Ecto neural progenitor cell (in vitro differentiated cells): ENCODE results near the gene GRIK4.
A peak's percentile ranks its signal among the peaks of the same experiment; 100 is the strongest.

Experiments used
- DNase-seq: peaks from one replicate; pipeline ENCODE4 v3.0.0-alpha.2; 2018; ENCODE audit warnings: low spot score

The GRIK4 gene

GRCh38 chr11:120547811-120548681 is 36.5 kb downstream of the GRIK4 start:
- DNase-seq, result no peak

GRCh38 chr11:120548682-120549209 is 37.2 kb downstream of the GRIK4 start:
- no peak for DNase-seq

DNA sequence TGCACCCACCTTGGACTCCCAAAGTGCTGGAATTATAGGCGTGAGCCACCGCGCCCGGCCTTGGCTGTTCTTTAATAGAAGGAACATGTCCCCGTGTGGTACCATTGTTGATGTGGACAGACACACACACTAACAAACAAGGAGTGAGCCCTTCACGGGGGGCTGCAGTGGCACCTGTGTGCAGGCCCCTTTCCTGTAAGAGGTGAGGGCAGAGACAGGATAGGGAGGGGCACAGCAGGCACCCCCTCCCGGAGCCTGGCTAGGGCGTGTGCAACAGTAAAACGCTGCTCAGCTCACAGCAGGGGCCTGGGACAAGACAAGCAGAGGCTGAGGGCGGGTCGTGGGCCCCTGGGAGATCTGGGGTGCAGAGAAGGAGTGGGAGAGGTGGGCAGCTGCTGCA is 37.8 kb downstream of the GRIK4 start:
- DNase-seq, result no peak

- DNase-seq, result no peak
These were observed 38.5 kb downstream of the GRIK4 start for GRCh38 chr11:120550007-120550406.

GRCh38 chr11:120551191-120551590 is 39.6 kb downstream of the GRIK4 start:
- DNase-seq, result no peak

GRCh38 chr11:120554766-120555432 is 43.4 kb downstream of the GRIK4 start:
- no peak for DNase-seq

DNA sequence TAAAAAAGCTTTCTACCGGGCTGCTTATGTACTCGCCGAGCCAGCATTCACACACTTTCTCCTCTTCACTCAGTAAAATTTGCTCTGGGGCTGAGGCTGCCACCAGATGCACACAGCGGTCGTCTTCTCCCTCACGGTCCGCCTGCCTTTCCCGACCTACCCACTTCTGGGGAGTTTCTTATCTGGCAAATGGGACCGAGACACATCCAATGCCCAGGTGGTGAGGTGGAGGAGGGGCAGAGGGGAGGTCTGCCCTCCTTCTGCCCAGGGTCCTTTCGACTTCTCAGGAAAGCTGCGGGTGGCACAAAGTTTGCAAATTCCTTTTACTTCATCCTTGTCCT is 43.9 kb downstream of the GRIK4 start:
- DNase-seq, result no peak

DNA sequence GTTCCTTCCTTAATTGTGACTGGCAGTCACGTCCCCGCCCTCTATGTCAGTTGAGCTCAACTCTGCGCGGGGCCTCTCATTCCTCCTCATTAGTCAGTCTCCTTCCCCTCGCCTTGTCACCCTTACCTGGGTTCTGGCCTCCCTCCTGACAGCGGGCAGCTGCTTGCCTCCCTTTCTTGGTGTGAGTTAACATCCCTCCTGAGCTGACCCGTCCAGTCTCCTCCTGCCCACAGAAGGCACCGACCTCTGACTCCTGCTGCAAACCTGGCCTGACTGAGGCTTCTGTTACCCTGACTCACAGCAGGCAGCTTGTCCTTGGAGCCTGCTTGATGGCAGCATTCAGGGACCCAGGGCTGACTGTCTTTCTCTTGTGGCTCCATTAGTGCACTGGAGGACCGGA is 45.2 kb downstream of the GRIK4 start:
- DNase-seq, result no peak

DNA sequence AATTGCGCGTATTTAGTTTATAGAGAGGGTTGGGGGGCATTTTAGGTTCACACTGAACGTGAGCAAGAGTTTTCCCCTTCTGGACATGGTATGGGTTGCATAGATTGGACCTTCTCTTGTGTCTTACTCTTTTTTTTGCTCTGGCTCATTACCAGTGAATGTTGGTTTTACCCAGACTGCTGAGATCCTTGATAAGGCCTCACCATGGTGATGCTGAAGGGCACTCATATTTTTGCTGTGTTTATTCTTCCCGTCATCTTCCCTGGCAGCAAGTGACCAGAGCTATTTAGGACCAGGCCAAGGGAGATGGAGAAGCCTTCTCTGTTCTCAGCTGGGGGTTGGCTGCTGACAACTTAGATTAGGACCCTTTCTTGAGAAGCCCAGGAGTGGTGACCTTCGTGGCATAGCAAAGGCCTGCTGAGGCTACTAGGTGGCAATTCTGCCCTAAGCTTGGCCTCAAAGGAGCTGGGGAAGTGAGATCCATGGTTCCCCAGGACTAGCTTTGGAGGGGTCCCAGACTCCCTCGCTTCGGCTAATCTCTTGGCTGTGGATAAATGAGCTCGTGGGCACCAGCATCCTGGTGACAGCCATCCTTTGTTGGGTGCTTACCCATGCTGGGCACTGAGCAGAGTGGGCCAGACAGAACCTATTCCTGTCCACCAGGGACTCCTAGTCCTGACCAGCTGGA is 47.3 kb downstream of the GRIK4 start:
- DNase-seq, result no peak

DNA sequence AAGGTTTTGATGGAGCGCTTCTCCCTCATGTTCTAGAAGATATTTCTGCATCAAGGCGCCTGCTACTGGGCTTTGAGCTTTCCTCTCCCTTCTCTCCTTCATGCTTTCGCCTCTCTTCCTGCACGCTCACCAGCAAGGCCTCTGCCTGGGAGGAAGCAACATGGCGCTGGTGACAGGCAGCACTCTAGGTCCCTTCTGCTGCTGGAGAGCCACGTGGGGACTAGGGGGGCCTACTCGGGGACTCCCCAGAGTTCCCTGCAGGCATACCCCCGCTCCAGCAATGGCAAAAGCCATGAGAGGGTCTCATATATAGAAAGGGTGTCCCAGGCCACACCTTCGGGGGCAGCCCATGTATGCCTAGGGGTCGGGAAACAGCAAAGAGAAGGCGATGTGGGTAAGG is 49.7 kb downstream of the GRIK4 start:
- peak; percentile 34 for DNase-seq

GRCh38 chr11:120562806-120563425 is 51.4 kb downstream of the GRIK4 start:
- peak; percentile 43 for DNase-seq

DNA sequence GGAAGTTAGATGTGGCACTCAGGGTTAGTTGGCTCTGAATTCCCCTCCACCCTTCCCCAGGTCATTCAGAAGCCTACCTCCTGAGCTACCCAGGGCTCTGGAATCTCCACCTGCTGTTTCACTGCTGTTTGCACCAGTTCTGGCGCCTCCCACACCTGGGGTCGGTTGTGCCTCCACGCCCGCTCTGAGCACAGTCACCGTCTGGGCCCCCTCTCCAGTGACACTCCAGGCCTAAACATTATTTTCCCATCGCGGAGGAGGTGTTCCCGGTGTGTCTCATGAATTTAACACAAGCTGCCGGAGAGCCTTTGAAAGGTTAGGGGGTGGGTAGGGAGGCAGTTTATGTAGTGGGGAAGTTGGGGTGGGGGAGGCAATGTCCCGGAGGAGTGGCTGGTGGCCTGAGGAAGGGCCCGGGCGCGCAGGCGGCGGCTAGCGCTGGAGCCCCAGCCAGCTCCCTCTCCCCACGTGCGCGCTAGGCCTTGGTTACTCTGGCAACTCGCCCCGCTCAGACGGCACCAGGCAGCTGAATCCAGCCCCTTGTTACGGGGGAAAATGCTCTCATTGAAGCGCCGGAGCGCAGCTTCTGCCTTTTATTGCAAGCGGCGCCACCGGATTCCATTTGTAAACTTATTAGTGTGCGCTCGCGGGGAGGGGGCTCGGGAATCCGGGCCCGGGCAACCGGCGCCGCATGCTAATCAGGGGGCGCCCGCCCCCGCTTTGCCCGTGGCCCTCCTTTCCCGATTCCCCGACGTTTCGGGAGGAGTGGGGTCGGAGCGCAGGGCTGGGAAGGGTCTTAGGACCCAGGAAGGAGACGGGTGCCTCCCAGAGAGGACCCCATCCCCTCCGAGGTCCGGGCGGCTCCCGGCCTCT is 52.4 kb downstream of the GRIK4 start:
- DNase-seq, result peak; percentile 79

DNA sequence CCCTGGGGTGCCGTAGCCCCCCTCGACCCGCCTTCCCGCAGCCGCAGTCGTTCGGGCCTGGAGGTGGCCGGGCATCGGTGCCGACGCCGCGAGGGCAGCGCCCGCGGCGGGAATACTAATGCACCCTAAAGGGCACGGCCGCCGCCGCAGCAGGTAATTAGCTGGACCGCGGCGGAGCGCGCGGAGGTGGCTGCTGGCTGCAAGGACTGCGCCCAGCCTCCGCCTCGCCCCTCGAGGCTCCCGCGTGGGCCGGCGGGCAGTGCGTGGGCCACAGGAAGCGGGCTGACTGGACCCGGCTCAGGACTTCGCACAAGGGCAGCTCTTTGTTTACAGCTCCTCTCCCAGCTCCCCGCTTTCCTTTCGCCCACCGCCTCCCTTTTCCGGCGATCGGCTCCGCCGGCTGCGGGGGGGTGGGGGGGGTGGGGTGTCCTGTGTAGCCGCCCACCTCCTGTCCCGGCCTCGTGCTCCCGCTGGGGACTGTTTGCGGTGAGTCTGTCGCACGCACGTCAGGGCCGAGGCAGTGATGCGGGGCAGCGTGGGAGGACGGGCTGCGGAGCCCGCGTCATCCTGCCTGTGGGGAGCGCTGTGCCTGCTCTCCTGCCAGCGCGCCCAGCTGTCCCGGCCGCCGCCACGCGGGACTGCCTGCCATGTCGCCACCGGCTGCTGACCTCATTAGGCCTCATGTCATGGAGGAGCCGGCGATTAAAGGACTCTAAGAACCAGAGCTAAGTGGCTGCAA is 53.2 kb downstream of the GRIK4 start:
- DNase-seq, result peak; percentile 68

- DNase-seq, result peak; percentile 36
These were observed 54.1 kb downstream of the GRIK4 start for GRCh38 chr11:120565466-120566155.

- peak; percentile 22 for DNase-seq
These were observed 54.6 kb downstream of the GRIK4 start for GRCh38 chr11:120566176-120566575.

- peak; percentile 28 for DNase-seq
These were observed 57.2 kb downstream of the GRIK4 start for GRCh38 chr11:120568572-120569307.

DNA sequence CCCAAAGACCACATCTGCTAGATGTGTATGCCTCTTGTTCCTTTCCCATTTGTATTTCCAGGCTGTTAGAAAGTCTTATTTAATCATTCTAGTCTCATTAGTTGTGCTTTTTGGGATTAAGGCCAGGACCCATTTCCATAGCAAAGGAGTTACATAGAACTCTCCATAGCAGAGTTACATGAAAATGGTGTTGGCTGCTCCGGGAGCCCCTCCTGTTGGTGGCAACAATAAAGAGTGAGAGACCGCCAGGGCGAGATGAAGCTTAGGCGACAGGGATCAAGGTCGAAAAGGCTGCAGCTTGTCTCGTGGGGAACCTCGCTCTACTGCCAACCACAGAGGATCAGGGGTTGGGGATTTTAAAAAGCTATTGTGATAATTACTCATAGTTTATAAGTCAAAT is 58.3 kb downstream of the GRIK4 start:
- peak; percentile 28 for DNase-seq

- DNase-seq, result no peak
These were observed 59.9 kb downstream of the GRIK4 start for GRCh38 chr11:120571476-120571875.

GRCh38 chr11:120573756-120574354 is 62.3 kb downstream of the GRIK4 start:
- no peak for DNase-seq
